Epithelial cell of alveolus of lung (primary cell): Measurements from ENCODE around the gene HSPD1. TPM values are rescaled to one million over a fixed set of nuclear protein-coding genes. Genes with fewer than 3 reads are reported as not detected.

ENCODE experiments used
- total RNA-seq: library from RNA; depleted of rRNA; stranded (reverse); fragments of >200 nt; gene quantifications from 2 replicates; pipeline ENCODE4 v1.2.1, GENCODE V29; 2015

HSPD1 gene
- 177 and 187 TPM in 2 replicates for total RNA-seq

DNA sequence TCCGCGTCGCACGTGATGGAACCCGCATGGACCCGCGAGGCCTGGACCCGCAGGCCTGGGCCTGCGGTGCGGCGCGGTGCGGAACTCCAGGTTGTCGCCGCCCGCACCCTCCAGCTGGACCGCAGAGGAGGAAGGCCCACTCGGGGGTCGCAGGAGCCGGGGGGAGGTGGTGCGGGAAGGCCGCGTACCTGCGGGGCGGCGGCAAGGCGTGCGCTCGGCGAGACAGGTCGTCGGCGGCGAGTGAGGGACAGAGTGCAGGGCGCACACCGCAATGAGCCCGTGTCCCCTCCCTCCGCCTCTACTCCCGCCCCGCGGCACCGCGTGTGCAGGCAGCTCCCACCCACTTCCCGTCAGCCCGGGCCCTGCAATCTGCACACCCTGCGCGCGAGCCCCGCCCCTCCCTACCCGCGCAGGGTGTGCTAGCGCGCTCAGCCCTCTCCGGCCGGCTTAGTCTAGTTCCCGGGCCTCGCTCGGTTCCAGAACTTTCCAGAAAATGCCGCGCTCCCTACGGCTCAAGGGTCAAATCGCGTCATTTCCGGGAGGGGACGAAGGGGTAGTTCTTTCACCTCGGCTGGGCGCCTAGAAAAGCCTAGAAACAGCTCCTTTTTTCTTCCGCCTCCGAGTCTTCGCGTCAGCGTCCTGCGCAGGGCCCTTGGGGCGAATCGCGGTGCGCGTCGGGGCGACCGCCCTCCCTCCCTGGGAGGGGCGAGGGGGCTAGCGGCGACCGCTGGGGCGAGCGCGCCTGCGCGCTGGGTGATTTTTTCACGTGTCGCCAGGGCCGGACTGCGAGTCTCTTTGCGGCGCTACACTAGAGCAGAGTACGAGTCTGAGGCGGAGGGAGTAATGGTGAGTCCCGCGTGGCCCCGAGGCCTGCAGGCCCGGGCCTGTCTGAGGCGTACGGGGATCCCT, at the start of gene HSPD1, which contains the start of gene HSPE1:
TSS of gene HSPD1 (minus strand) at position 247 of the 909 bp plus-strand sequence. CDS start 992 bp downstream, outside the sequence.
TSS of gene HSPE1 (plus strand) at position 786 of the 909 bp plus-strand sequence. CDS start at position 844, 58 bp downstream.

DNA sequence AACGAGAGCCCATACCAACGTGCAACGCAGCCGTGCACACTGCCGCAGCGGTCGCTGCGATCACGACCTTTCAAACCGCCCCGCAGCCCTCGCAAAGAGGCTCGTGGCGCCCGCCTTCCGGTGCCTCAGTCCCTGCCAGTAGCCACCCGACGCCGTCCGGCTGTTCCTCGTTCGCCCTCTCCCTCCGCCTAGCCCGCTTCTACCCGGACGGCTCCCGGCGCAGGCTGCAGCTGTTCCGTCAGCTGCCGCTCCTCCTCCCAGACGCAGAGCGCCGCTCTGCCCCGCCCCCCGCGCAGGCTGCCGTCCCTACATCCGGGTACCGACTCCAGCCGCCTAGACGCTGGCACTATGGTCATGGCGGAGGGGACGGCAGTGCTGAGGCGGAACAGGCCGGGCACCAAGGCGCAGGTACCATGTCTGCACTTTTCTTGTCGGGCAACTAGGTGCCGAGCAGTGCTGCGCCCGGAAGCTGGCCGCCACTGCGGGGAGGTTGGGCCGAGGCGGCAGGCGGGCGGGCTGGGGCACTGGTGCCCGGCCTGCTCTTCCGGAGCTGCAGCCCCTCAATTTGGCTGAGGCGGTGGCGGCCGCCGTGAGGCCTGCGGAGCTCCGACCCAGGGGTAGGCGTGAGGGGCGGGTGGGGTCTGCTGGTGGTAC, 16.2 kb upstream of the HSPD1 start, which contains the start of gene MOB4:
TSS of gene MOB4 (plus strand) at position 328 of the 654 bp plus-strand sequence. CDS start at position 349, 21 bp downstream.

DNA sequence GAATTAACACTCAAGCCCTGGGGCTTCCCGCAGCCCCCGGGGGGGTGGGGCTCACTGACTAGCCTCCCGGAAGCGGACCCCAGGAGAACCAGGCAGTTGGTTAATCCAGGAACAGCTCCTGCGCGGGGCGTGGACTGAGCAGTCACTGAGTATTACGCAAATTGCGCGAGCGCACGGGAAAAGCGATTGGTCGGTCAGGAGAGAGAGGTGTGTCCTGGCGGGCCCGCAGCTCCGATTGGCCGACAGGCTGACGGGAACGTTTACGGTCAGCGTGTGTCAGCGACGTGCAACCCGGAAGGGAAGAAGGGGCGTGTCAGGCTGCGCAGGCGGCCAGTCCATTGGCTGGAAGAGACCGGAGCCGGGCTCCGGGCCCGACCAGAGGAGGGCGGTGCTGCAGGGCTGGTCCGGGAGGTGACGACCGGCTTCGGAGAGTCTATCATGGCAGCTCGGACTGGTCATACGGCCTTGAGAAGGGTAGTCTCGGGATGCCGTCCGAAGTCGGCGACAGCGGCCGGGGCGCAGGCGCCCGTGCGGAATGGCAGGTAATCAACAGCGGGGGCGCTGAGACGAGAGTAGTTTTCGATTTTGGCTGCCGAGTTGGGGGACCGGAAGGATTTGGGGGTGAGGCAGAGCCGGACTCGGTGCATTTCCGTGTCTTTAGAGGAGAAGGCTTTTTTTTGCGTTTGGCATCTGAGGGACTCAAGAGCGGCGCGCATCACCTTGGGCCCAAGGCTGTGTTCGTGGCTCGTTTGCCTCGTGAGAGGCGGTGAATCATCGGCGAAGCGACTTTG, 46.3 kb downstream of the HSPD1 start, which contains the start of gene COQ10B:
TSS of gene COQ10B (plus strand) at position 430 of the 791 bp plus-strand sequence. CDS start at position 439, 9 bp downstream.

Other genes starting within 250 kb of the HSPD1 start
- 2.0 and 3.1 TPM in 2 replicates for gene ANKRD44, start 189.1 kb downstream of the HSPD1 start, total RNA-seq
- 86.2 and 230 TPM in 2 replicates for gene SF3B1, start 64.8 kb downstream of the HSPD1 start, total RNA-seq
- gene COQ10B, start 46.3 kb downstream of the HSPD1 start, total RNA-seq, result 23.4 and 30.1 TPM in 2 replicates
- 113 and 122 TPM in 2 replicates for gene HSPE1, start 539 bp upstream of the HSPD1 start, total RNA-seq
- gene MOB4, start 16.2 kb upstream of the HSPD1 start, total RNA-seq, result 29.7 and 34.1 TPM in 2 replicates
- gene RFTN2, start 175.7 kb upstream of the HSPD1 start, total RNA-seq, result 4.5 and 11.9 TPM in 2 replicates
- 4.7 and 5.4 TPM in 2 replicates for gene MARS2, start 205.5 kb upstream of the HSPD1 start, total RNA-seq